Sigmoid colon (tissue), 3 donors: ENCODE results near the gene ASCL1.

ENCODE experiments used
- POLR2A ChIP-seq, 2 donors: fragments of 450-650 bp; IDR thresholded peaks; one replicate each; pipeline ENCODE4 v1.6.1; 2016; ENCODE audit warnings: antibody characterized with exemption in 2 of 2, mild to moderate bottlenecking in 2 of 2, moderate library complexity in 2 of 2
- TF ChIP-seq, protein P1 (sequence below), 4 experiments: fragments of 450-650 bp in 3 of 4; fragments of 200-600 bp in 1 of 4; IDR thresholded peaks; one replicate each; pipeline ENCODE4 v1.5.1; 2016 to 2019; ENCODE audit warnings: antibody characterized with exemption in 4 of 4, mild to moderate bottlenecking in 3 of 4, moderate library complexity in 2 of 4

DNA sequence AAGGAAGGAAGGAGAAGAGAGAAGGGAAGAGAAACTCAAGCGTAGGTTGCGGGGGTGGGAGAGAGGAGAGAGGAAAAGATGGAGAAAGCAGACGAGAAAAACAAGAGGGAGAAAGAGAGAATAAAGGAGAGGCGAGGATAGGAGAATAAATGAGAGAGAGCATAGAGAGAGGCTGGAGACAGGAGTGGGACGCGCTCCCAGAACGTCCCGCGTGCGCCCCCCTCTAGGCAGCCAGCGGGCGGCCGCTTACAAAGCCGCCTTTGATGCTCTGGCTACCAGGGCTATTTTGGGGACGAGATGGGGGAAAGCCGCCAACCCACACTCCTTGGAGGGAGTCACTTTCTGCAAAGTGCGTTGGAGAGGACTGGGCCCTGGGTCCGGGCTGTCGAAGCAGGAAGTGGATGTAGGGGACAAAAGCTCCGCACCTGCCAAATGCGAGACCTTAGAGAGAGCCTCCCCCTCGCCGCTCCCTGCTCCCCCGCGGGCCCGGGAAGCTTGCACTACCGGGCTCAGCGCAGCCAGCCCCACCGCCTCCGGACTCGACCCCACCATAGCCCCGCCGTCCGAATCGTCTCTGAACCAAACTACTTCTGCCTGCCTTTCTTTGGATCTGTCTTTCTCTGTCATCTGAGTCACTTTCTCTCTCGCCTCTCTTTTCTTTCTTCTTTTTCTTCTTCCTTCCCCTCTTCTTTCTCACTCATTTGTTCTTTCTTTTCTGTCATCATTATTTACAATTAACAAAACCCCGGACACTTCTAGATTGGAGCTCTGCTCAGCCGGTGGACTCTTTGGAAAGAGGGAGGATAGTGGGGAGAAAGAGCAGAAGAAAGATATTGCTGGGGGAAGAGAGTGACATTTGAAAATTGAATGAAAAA is 8.0 kb downstream of the ASCL1 start:
- TF ChIP-seq, protein P1, sequence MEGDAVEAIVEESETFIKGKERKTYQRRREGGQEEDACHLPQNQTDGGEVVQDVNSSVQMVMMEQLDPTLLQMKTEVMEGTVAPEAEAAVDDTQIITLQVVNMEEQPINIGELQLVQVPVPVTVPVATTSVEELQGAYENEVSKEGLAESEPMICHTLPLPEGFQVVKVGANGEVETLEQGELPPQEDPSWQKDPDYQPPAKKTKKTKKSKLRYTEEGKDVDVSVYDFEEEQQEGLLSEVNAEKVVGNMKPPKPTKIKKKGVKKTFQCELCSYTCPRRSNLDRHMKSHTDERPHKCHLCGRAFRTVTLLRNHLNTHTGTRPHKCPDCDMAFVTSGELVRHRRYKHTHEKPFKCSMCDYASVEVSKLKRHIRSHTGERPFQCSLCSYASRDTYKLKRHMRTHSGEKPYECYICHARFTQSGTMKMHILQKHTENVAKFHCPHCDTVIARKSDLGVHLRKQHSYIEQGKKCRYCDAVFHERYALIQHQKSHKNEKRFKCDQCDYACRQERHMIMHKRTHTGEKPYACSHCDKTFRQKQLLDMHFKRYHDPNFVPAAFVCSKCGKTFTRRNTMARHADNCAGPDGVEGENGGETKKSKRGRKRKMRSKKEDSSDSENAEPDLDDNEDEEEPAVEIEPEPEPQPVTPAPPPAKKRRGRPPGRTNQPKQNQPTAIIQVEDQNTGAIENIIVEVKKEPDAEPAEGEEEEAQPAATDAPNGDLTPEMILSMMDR (IDR thresholded peaks at IDR 0.05) = no peak
- TF ChIP-seq POLR2A (IDR thresholded peaks at IDR 0.05) = no peak
